Heart left ventricle (tissue), 16 donors: ENCODE measurements around the gene SDE2. TPM values are rescaled to one million over a fixed set of nuclear protein-coding genes. Genes with fewer than 3 reads are reported as not detected.
A peak's percentile ranks its signal among the peaks of the same experiment; 100 is the strongest.
"Not testable (repeated sequence)": the region's sequence is repeated elsewhere in the genome, so short reads cannot be mapped to it uniquely, and the experiment has no call there.

ENCODE experiments used
- ATAC-seq, 4 donors: fragments of 200-7000 bp; cut with Tn5 transposase; one replicate each; pipeline ENCODE4 v1.9.1; 2020 to 2022; ENCODE audit warnings: moderate library complexity in 4 of 4, mild to moderate bottlenecking in 3 of 4, moderate number of reproducible peaks in 1 of 4
- DNase-seq, 5 donors: peaks; one replicate each; pipeline ENCODE4 v3.0.0-alpha.2; 2020
- H3K27ac ChIP-seq, 12 donors: fragments of 200-600 bp; sonication (generic) in 4 of 12; one replicate each; pipeline versions ENCODE4 v1.5.0 to v1.8.0; 2016 to 2022; ENCODE audit warnings: mild to moderate bottlenecking in 2 of 12
- H3K27me3 ChIP-seq, 9 donors: fragments of 200-600 bp; sonication (generic) in 2 of 9; one replicate each; pipeline versions ENCODE4 v1.5.1 to v1.8.0; 2016 to 2022; ENCODE audit warnings: mild to moderate bottlenecking in 3 of 9
- H3K36me3 ChIP-seq, 9 donors: fragments of 200-600 bp; sonication (generic) in 2 of 9; one replicate each; pipeline versions ENCODE4 v1.5.0 to v1.8.0; 2018 to 2022; ENCODE audit warnings: mild to moderate bottlenecking in 2 of 9
- H3K4me1 ChIP-seq, 12 donors: fragments of 200-600 bp; sonication (generic) in 4 of 12; one replicate each; pipeline versions ENCODE4 v1.5.0 to v1.8.0; 2016 to 2022; ENCODE audit warnings: mild to moderate bottlenecking in 3 of 12
- H3K4me3 ChIP-seq, 12 donors: fragments of 200-600 bp; sonication (generic) in 4 of 12; one replicate each; pipeline versions ENCODE4 v1.5.0 to v1.8.0; 2017 to 2022; ENCODE audit warnings: mild to moderate bottlenecking in 9 of 12, moderate library complexity in 4 of 12
- H3K9me3 ChIP-seq, 12 donors: fragments of 200-600 bp; sonication (generic) in 4 of 12; one replicate each; pipeline versions ENCODE4 v1.5.0 to v1.8.0; 2016 to 2022; ENCODE audit warnings: mild to moderate bottlenecking in 1 of 12
- POLR2A ChIP-seq, 2 donors: fragments of 450-650 bp; IDR thresholded peaks; one replicate each; pipeline ENCODE4 v1.6.1; 2017; ENCODE audit warnings: antibody characterized with exemption in 2 of 2, mild to moderate bottlenecking in 2 of 2, moderate library complexity in 2 of 2
- WGBS, 4 donors: extraction: QIAGEN DNeasy Blood & Tissue Kit in 2 of 4; methylation state at CpG; one replicate each; pipeline versions ENCODE4 v1.1.5 to v1.1.7; 2013 to 2018; 5-methylcytosine and 5-hydroxymethylcytosine counted together
- intact Hi-C, 10 donors: fragments of 100-400 bp; cut with DNase I; formaldehyde crosslinking; loops; one replicate each; pipeline versions ENCODE4 v1.11.1 to v1.14.2; 2022
- polyA plus RNA-seq, 2 donors: library from polyadenylated mRNA; stranded (reverse); fragments of 200-250 nt; gene quantifications; one replicate each; pipeline ENCODE4 v1.2.3, GENCODE V29; 2013
- total RNA-seq, 9 donors: library from RNA; depleted of rRNA in 2 of 9; stranded (reverse); fragments of >200 nt in 2 of 9; fragmentation: NEBNext Ultra II Directional in 3 of 9; extraction: Animal tissue kit (Norgen Biotek cat#: 25700) in 3 of 9; gene quantifications; one replicate each; pipeline versions ENCODE4 v1.1.0 to v1.2.4, GENCODE V29; 2016 to 2023
- TF ChIP-seq, protein P1 (sequence below), 12 donors: fragments of 200-600 bp; sonication (generic) in 4 of 12; IDR thresholded peaks; one replicate each; pipeline versions ENCODE4 v1.5.0 to v1.8.0; 2018 to 2022; ENCODE audit warnings: antibody characterized with exemption in 12 of 12, mild to moderate bottlenecking in 5 of 12
- donor health status: ischemic (EF 13 %, LVEDD 7.1; RV severe dilation, severe dysfunction).
- donor health status: healthy with polysubstance abuse.
- donor health status: DM: no; HTN: yes; CAD: no.
- donor health status: DM: no; HTN: no; CAD: no.
- donor health status: ischemic (EF 25% LVEDD 6.9; RV normal size, moderate dysfunction).
- donor health status: ischemic (EF 25% LVEDD 5.7; RV mildly dilated, moderate dysfunction).
- donor health status: healthy.
- donor health status: DM: yes; HTN: yes; CAD: no.
- donor health status: ischemic (EF 35%, LVEDD 5.7; RV mildly dilated, moderate dysfunction).
- donor health status: nonischemic (EF 11% LVEDD 7.7; RV severe dilation, severe dysfunction).
- donor health status: DM: yes; HTN: yes; CAD: no.
- donor health status: PGD.
- donor health status: ischemic (EF 29% LVEDD 5.4; RV normal size, mild dysfunction).
- donor health status: nonischemic (EF 23%, LVEDD 6.1; RV moderate dilation, normal function).

SDE2 gene
- total and polyA plus RNA-seq, 11 donors = 3.7 to 16.4 (median 12.6) TPM

DNA sequence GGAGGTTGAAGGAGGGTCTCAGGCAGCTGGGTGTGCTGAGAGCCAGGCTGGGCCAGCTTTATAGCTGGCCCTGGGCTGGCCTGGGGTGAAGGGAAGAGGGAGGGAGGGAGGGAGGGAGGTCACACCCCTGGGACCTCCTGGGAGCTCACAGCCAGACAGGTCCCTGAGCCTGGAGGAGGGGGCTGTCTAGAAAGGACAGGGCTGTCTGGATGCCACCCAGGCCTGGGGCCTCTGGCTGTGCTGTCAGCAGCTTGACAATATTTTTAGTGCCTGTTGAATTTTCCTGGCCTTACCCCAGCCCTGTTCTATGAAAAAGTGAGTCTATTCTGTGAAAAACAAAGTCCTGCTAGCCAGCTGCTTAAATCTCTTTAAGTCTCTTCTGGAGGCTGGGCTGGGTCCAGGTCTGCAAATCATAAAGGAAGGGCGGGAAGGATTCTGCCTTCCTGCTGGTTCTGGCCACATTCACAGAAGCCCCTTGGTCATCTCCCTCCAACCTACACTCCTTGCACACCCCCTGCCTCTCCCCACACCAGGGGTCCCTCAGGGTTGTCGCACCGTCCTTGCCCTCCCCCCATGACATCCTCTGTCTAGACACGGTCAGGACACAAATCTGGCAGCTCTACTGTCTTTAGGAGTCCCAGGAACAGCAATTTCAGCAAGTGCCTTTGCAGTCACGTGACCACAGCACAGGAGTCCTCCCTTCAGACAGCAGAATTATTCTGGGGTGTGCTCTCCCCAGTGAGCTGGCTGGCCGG, 57.8 kb downstream of the SDE2 start, which contains the start of gene LEFTY2:
TSS of gene LEFTY2 (minus strand) at position 34 of the 755 bp plus-strand sequence. CDS start 80 bp downstream, outside the sequence.
- 28 to 41% (median 33%) methylated on average over 5 to 6 of the region's 6 CpGs for WGBS, 4 donors
- Histone ChIP-seq H3K9me3 (no peaks in the 10 kb centered on the region), H3K27ac (peak within 1 kb of the TSS in 11 of 12 donors; percentile 2 to 80 (median 58)), H3K4me3 (peak within 1 kb of the TSS in 2 of 12 donors; percentile 10 to 31), H3K4me1 (peaks cover 14 to 40% (median 27%) of the 10 kb centered on the region in 12 donors), H3K36me3 (no peaks in the 10 kb centered on the region), H3K27me3 (no peaks in the 10 kb centered on the region)
- intact Hi-C loops = no loop called here
- TF ChIP-seq, protein P1, sequence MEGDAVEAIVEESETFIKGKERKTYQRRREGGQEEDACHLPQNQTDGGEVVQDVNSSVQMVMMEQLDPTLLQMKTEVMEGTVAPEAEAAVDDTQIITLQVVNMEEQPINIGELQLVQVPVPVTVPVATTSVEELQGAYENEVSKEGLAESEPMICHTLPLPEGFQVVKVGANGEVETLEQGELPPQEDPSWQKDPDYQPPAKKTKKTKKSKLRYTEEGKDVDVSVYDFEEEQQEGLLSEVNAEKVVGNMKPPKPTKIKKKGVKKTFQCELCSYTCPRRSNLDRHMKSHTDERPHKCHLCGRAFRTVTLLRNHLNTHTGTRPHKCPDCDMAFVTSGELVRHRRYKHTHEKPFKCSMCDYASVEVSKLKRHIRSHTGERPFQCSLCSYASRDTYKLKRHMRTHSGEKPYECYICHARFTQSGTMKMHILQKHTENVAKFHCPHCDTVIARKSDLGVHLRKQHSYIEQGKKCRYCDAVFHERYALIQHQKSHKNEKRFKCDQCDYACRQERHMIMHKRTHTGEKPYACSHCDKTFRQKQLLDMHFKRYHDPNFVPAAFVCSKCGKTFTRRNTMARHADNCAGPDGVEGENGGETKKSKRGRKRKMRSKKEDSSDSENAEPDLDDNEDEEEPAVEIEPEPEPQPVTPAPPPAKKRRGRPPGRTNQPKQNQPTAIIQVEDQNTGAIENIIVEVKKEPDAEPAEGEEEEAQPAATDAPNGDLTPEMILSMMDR (IDR thresholded peaks at IDR 0.05) = no peak
- TF ChIP-seq POLR2A (IDR thresholded peaks at IDR 0.05) = no peak
- ATAC-seq (peak; percentile 23 to 59 (median 36)), DNase-seq (peak in 2 of 5 donors; percentile 39 to 41)

DNA sequence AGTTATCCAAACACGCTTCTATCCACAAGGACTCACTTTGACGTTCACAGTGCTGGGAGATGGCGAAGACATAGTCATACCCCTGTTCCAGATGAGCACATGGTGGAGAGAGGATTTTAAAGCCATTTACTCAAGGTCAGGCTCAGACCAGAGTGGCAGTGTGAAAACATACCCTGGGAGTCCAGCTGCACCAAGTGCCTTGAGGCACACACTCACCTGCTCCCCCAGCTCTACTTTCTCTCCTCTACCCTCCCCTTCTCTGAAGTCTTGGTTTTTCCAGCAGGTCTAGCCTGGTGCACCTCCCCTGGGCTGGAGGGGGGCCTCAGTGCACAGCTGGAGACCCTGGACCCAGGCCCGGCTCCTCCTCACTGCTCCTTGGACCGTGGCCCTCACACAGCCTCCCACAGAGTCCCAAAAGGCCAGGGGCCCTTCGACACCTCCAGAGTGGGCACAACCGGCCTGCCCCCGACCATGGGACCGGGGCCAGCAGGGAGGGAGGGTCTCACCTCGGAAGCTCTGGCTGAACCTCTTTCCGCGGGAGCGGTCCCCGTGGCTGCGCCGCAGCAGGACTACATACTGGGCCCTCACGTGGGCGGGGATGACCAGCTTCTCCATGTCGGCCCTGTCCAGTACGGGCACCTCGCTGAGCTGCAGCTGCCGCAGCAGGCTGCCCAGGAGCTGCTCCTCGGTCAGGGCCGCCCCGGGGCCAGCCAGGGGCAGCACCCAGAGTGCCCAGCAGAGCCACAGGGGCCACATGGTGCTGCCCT, 58.6 kb downstream of the SDE2 start:
- Histone ChIP-seq H3K9me3 (no peaks in the 10 kb centered on the region), H3K27ac (peak overlapping the region in 11 of 12 donors; percentile 2 to 80 (median 58)), H3K27me3 (no peaks in the 10 kb centered on the region), H3K4me1 (peaks cover 14 to 40% (median 27%) of the 10 kb centered on the region in 12 donors), H3K36me3 (no peaks in the 10 kb centered on the region), H3K4me3 (peak overlapping the region in 2 of 12 donors; percentile 10 to 31)
- intact Hi-C loops = no loop called here
- peak in 3 of 4 donors; percentile 33 to 57 (median 34) for ATAC-seq
- no peak for TF ChIP-seq POLR2A (IDR thresholded peaks at IDR 0.05)
- TF ChIP-seq, protein P1 (IDR thresholded peaks at IDR 0.05) = no peak
- DNase-seq = peak in 3 of 5 donors; percentile 43 to 69 (median 46)
- WGBS, 4 donors = 59 to 87% (median 71%) methylated on average over 13 to 25 of the region's 25 CpGs

DNA sequence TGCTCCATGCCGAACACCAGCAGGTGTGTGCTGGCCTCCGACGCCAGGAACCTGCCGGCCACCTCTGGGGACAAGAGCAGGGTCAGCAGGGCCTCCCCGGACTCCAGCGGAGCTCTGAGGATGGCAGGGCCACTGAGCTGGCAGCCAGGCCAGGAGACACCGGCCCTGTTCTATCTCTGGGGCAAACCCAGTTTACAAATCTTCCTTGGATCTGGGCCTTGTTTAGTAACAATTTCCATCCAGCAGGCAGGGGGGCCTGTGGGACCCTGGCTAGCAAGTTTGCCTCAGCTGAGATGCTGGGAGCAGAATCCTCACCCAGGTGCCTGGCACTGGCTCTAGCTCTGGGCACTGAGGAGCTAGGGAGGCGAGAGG, 59.2 kb downstream of the SDE2 start:
- H3K4me1 ChIP-seq = peaks cover 14 to 40% (median 27%) of the 10 kb centered on the region in 12 donors
- H3K27me3 ChIP-seq, H3K9me3 ChIP-seq, intact Hi-C loops, H3K4me3 ChIP-seq, H3K27ac ChIP-seq, DNase-seq, H3K36me3 ChIP-seq, ATAC-seq: not testable (repeated sequence)
- WGBS, 4 donors = 78 to 100% (median 86%) methylated on average over 1 to 8 of the region's 8 CpGs

DNA sequence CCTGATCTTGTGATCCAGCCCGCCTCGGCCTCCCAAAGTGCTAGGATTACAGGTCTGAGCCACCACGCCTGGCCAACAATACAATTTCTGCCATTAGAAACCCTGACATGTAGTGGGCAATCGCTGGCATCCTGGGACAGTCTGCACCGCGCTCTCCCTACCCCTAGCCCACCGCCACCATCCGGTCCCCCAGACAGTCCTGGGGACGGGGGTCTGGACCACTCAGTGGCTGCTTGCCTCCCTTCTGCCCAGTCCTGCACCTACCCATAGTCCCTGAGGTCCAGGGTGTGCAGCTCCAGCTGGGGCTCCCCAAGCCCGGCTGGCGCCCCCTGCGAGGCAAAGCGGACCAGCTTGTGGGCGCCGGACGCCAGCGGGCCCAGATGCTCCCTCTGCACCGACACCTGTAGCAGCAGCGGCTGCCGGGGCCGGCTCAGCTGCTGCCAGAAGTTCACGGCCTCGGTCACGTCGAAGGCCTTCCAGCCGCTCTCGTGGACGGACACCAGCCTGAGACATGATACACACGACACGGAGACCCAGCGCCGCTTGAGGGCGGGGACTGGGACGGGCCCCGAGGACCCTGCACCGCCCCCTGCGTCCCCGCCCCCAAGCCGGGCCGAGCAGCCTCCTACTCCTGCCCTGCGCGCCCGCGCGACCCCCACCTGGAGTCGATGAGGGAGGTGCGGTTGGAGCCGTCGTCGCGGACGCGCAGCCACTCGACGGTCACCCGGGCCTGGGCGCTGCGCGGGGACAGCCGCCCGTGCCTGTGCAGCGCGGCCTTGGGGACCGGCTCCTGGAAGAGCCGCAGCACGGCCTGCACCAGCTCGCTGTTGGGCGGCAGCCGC, 59.8 kb downstream of the SDE2 start:
- 42 to 59% (median 50%) methylated on average over 41 to 64 of the region's 69 CpGs for WGBS, 4 donors
- intact Hi-C loops, H3K27me3 ChIP-seq, DNase-seq, H3K27ac ChIP-seq, H3K4me3 ChIP-seq, H3K36me3 ChIP-seq, H3K9me3 ChIP-seq: not testable (repeated sequence)
- peaks cover 14 to 37% (median 27%) of the 10 kb centered on the region in 12 donors for H3K4me1 ChIP-seq
- ATAC-seq = peak in 2 of 4 donors; percentile 13
